LoVo (cell line): ENCODE results near the gene ADAM10.

Experiments
- DNase-seq: peaks from one replicate; pipeline ENCODE4 v3.0.0-alpha.2; 2016; ENCODE audit warnings: low spot score

ADAM10 gene

GRCh38 chr15:58575045-58575786, 174.3 kb downstream of the ADAM10 start:
- DNase-seq, result no peak

- peak; percentile 67 for DNase-seq
These were observed 174.9 kb downstream of the ADAM10 start for GRCh38 chr15:58574631-58575030.

GRCh38 chr15:58573270-58573669, 176.2 kb downstream of the ADAM10 start:
- no peak for DNase-seq

- no peak for DNase-seq
These were observed 177.0 kb downstream of the ADAM10 start for GRCh38 chr15:58572521-58572920.

- no peak for DNase-seq
These were observed 178.0 kb downstream of the ADAM10 start for GRCh38 chr15:58571491-58571890.

- no peak for DNase-seq
These were observed 180.1 kb downstream of the ADAM10 start for GRCh38 chr15:58569455-58569854.

- DNase-seq, result peak; percentile 66
These were observed 181.3 kb downstream of the ADAM10 start for GRCh38 chr15:58568157-58568571.

GRCh38 chr15:58566029-58566428, 183.5 kb downstream of the ADAM10 start:
- no peak for DNase-seq

GRCh38 chr15:58565619-58566018, 183.9 kb downstream of the ADAM10 start:
- DNase-seq, result no peak

GRCh38 chr15:58564981-58565380, 184.5 kb downstream of the ADAM10 start:
- no peak for DNase-seq

- no peak for DNase-seq
These were observed 187.4 kb downstream of the ADAM10 start for GRCh38 chr15:58562135-58562534.

- no peak for DNase-seq
These were observed 188.2 kb downstream of the ADAM10 start for GRCh38 chr15:58561321-58561720.

GRCh38 chr15:58559904-58560588, 189.5 kb downstream of the ADAM10 start:
- peak; percentile 49 for DNase-seq

GRCh38 chr15:58558777-58559176, 190.7 kb downstream of the ADAM10 start:
- no peak for DNase-seq

- no peak for DNase-seq
These were observed 193.0 kb downstream of the ADAM10 start for GRCh38 chr15:58556541-58556940.

- DNase-seq, result no peak
These were observed 193.5 kb downstream of the ADAM10 start for GRCh38 chr15:58556028-58556361.

GRCh38 chr15:58555162-58556027, 194.1 kb downstream of the ADAM10 start:
- DNase-seq, result no peak

- DNase-seq, result no peak
These were observed 194.7 kb downstream of the ADAM10 start for GRCh38 chr15:58554758-58555157.

GRCh38 chr15:58553365-58553918, 196.1 kb downstream of the ADAM10 start:
- no peak for DNase-seq

GRCh38 chr15:58552505-58553364, 196.8 kb downstream of the ADAM10 start:
- DNase-seq, result no peak

- no peak for DNase-seq
These were observed 197.6 kb downstream of the ADAM10 start for GRCh38 chr15:58551764-58552504.
